ENCODE results near the gene EMC10.

Gene EMC10

GRCh38 chr19:50480281-50481111 is 4.2 kb downstream of the EMC10 start:
- H3K4me3 ChIP-seq (ENCODE audit: insufficient read length, low read depth) = no peak overlapping the region
- no peak for DNase-seq (ENCODE audit: low read depth, low spot score)
- peaks cover 9% of the 10 kb centered on the region for H3K4me1 ChIP-seq (ENCODE audit: insufficient read depth, insufficient read length)
- H3K27me3 ChIP-seq (ENCODE audit: insufficient read depth, insufficient read length) = no peaks in the 10 kb centered on the region
- H3K9ac ChIP-seq (ENCODE audit: insufficient read length, low read depth) = no peak overlapping the region
- H3K36me3 ChIP-seq (ENCODE audit: insufficient read depth, insufficient read length, low read length) = no peaks in the 10 kb centered on the region
- peaks cover 23% of the 10 kb centered on the region; the same call in 1 of the 2 replicates for H3K9me3 ChIP-seq (ENCODE audit: insufficient read depth, low read length)
- TF ChIP-seq ZNF274 (IDR thresholded peaks at IDR 0.05; ENCODE audit: low read depth, low read length) (no peak), YY1 (IDR thresholded peaks at IDR 0.05; ENCODE audit: insufficient read depth, insufficient read length) (no peak), SUZ12 (IDR thresholded peaks at IDR 0.05; ENCODE audit: extremely low read depth, insufficient read depth, insufficient read length) (no peak)

DNA sequence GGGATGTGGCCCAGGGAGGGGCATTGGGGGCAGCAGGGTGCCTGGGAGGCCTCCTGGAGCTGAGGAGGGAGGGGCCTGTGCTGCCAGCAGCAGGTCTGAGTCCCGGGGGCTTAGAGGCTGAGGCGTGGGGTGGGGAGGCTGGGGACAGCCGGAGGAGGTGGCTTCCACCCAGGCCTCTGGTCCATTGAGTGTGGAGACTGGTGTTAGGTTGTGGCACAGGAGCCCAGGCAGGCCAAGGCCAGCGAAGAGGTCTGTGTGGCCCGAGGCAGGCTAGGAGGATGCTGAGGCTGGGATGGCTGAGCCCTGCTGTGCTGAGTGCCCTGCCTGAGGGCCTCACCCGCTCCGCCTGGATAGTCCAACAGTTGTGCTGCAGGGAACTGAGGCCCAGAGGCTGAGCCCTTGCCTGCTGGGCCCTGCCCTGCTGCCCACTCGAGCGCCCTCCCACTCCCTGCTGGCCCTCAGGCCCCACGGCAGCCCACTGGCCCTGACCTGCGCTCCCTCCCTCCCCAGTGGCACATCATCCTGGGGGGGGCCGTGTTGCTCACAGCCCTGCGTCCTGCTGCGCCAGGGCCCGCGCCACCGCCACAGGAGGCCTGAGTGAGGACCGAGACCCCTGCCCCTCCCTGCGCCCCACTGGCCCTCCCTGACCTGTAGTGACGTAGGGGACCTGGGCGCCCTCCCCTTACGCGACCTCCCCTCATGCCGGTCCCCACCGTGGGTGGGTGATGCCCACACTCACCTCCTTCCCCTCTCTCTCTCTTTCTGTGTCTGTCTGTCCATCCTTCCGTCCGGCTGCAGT is 5.2 kb downstream of the EMC10 start:
- no peak overlapping the region for H3K4me3 ChIP-seq (ENCODE audit: insufficient read length, low read depth)
- DNase-seq (ENCODE audit: low read depth, low spot score) = no peak
- peaks cover 9% of the 10 kb centered on the region for H3K4me1 ChIP-seq (ENCODE audit: insufficient read depth, insufficient read length)
- H3K27me3 ChIP-seq (ENCODE audit: insufficient read depth, insufficient read length) = no peaks in the 10 kb centered on the region
- no peak overlapping the region for H3K9ac ChIP-seq (ENCODE audit: insufficient read length, low read depth)
- H3K9me3 ChIP-seq (ENCODE audit: insufficient read depth, low read length) = peaks cover 34% of the 10 kb centered on the region
- H3K36me3 ChIP-seq (ENCODE audit: insufficient read depth, insufficient read length, low read length) = no peaks in the 10 kb centered on the region
- TF ChIP-seq ZNF274 (IDR thresholded peaks at IDR 0.05; ENCODE audit: low read depth, low read length) (no peak), SUZ12 (IDR thresholded peaks at IDR 0.05; ENCODE audit: extremely low read depth, insufficient read depth, insufficient read length) (no peak), YY1 (IDR thresholded peaks at IDR 0.05; ENCODE audit: insufficient read depth, insufficient read length) (no peak)

DNA sequence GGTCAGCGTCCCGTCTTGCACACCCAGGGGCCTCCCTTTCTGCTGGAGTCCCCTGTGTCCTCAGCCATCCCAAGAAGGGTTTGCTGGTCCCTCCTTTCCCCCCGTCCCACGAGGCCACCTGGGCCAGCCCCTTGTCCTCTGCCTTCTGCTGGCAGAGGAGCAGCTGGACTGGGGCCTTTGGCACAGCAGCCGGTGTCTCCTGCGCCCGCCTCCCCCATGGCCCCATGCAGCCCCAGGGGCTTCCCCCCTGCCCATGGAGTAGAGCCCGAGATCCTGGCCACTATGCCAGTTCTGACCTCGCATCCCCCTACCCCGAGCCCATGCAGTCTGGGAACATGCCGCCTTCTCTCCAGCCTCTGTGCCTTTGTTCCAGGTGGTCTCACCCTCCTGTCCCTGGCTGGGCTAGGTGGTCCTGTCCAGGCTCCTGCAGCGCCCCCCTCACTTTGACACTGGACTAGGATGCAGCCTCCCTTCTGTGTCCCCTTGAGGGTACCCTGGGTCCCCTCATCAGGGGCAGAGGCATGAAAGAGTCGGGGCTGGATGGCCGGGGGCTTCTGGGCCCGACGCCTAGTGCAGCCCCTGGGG is 6.1 kb downstream of the EMC10 start:
- TF ChIP-seq SUZ12 (IDR thresholded peaks at IDR 0.05; ENCODE audit: extremely low read depth, insufficient read depth, insufficient read length) (no peak), ZNF274 (IDR thresholded peaks at IDR 0.05; ENCODE audit: low read depth, low read length) (no peak)
- DNase-seq (ENCODE audit: low read depth, low spot score) = no peak
- Histone ChIP-seq H3K27me3 (ENCODE audit: insufficient read depth, insufficient read length) (peaks cover under 1% of the 10 kb centered on the region), H3K4me1 (ENCODE audit: insufficient read depth, insufficient read length) (peaks cover 9% of the 10 kb centered on the region), H3K9ac (ENCODE audit: insufficient read length, low read depth) (no peak overlapping the region), H3K36me3 (ENCODE audit: insufficient read depth, insufficient read length, low read length) (no peaks in the 10 kb centered on the region), H3K4me3 (ENCODE audit: insufficient read length, low read depth) (no peak overlapping the region), H3K9me3 (ENCODE audit: insufficient read depth, low read length) (peaks cover 42% of the 10 kb centered on the region)

DNA sequence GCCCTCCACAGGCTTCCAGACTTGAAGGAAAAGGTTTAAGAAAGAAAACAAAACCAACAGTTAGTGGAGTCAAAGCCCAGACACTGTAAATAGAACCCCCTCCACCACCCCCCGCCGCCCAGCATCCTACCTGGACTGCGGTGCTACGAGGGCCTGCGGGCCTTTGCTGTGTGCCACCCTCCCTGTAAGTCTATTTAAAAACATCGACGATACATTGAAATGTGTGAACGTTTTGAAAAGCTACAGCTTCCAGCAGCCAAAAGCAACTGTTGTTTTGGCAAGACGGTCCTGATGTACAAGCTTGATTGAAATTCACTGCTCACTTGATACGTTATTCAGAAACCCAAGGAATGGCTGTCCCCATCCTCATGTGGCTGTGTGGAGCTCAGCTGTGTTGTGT is 6.6 kb downstream of the EMC10 start:
- DNase-seq (ENCODE audit: low read depth, low spot score) = no peak
- Histone ChIP-seq H3K9ac (ENCODE audit: insufficient read length, low read depth) (no peak overlapping the region), H3K4me1 (ENCODE audit: insufficient read depth, insufficient read length) (peaks cover 9% of the 10 kb centered on the region), H3K27me3 (ENCODE audit: insufficient read depth, insufficient read length) (peaks cover 5% of the 10 kb centered on the region), H3K4me3 (ENCODE audit: insufficient read length, low read depth) (no peak overlapping the region), H3K9me3 (ENCODE audit: insufficient read depth, low read length) (peaks cover 44% of the 10 kb centered on the region), H3K36me3 (ENCODE audit: insufficient read depth, insufficient read length, low read length) (no peaks in the 10 kb centered on the region)
- TF ChIP-seq YY1 (IDR thresholded peaks at IDR 0.05; ENCODE audit: insufficient read depth, insufficient read length) (no peak), ZNF274 (IDR thresholded peaks at IDR 0.05; ENCODE audit: low read depth, low read length) (no peak), SUZ12 (IDR thresholded peaks at IDR 0.05; ENCODE audit: extremely low read depth, insufficient read depth, insufficient read length) (no peak)

GRCh38 chr19:50485284-50485955 is 9.1 kb downstream of the EMC10 start:
- Histone ChIP-seq H3K9ac (ENCODE audit: insufficient read length, low read depth) (no peak overlapping the region), H3K4me3 (ENCODE audit: insufficient read length, low read depth) (no peak overlapping the region), H3K36me3 (ENCODE audit: insufficient read depth, insufficient read length, low read length) (no peaks in the 10 kb centered on the region), H3K9me3 (ENCODE audit: insufficient read depth, low read length) (peaks cover 31% of the 10 kb centered on the region), H3K27me3 (ENCODE audit: insufficient read depth, insufficient read length) (peaks cover 7% of the 10 kb centered on the region), H3K4me1 (ENCODE audit: insufficient read depth, insufficient read length) (peaks cover 9% of the 10 kb centered on the region)
- TF ChIP-seq SUZ12 (IDR thresholded peaks at IDR 0.05; ENCODE audit: extremely low read depth, insufficient read depth, insufficient read length) = no peak
- no peak for DNase-seq (ENCODE audit: low read depth, low spot score)

- peaks cover 2% of the 10 kb centered on the region for H3K4me1 ChIP-seq (ENCODE audit: insufficient read depth, insufficient read length)
- DNase-seq (ENCODE audit: low read depth, low spot score) = peak; percentile 70
- no peak overlapping the region for H3K9ac ChIP-seq (ENCODE audit: insufficient read length, low read depth)
- no peak overlapping the region for H3K4me3 ChIP-seq (ENCODE audit: insufficient read length, low read depth)
- H3K9me3 ChIP-seq (ENCODE audit: insufficient read depth, low read length) = peaks cover 36% of the 10 kb centered on the region
- H3K36me3 ChIP-seq (ENCODE audit: insufficient read depth, insufficient read length, low read length) = no peaks in the 10 kb centered on the region
- TF ChIP-seq YY1 (IDR thresholded peaks at IDR 0.05; ENCODE audit: insufficient read depth, insufficient read length) (no peak), ZNF274 (IDR thresholded peaks at IDR 0.05; ENCODE audit: low read depth, low read length) (no peak), SUZ12 (IDR thresholded peaks at IDR 0.05; ENCODE audit: extremely low read depth, insufficient read depth, insufficient read length) (no peak)
- peaks cover 21% of the 10 kb centered on the region for H3K27me3 ChIP-seq (ENCODE audit: insufficient read depth, insufficient read length)
Observed at GRCh38 chr19:50486823-50487515, 10.7 kb downstream of the EMC10 start.
